GDM1 (cell line): Measurements from ENCODE around the gene TMEM168.
"Not testable (repeated sequence)": the region's sequence is repeated elsewhere in the genome, so short reads cannot be mapped to it uniquely, and the experiment has no call there.

ENCODE experiments used
- DNase-seq: peaks from one replicate; lab custom pipeline; 2025; lab: John Stamatoyannopoulos, UW

The TMEM168 gene

GRCh38 chr7:112781558-112781957 is 8.6 kb downstream of the TMEM168 start:
- DNase-seq = no peak

- DNase-seq = no peak
Observed at GRCh38 chr7:112781110-112781509, 9.1 kb downstream of the TMEM168 start.

- no peak for DNase-seq
Observed at GRCh38 chr7:112779667-112780066, 10.5 kb downstream of the TMEM168 start.

- DNase-seq = no peak
Observed at GRCh38 chr7:112777406-112777805, 12.8 kb downstream of the TMEM168 start.

GRCh38 chr7:112771166-112771565 is 19.0 kb downstream of the TMEM168 start:
- DNase-seq = no peak

- DNase-seq = no peak
Observed at GRCh38 chr7:112770051-112770450, 20.1 kb downstream of the TMEM168 start.

- no peak for DNase-seq
Observed at GRCh38 chr7:112765105-112765504, 25.1 kb downstream of the TMEM168 start.

GRCh38 chr7:112763996-112764395 is 26.2 kb downstream of the TMEM168 start:
- DNase-seq = no peak

- no peak for DNase-seq
Observed at GRCh38 chr7:112763298-112763697, 26.9 kb downstream of the TMEM168 start.

- DNase-seq = no peak
Observed at GRCh38 chr7:112759905-112760304, 30.3 kb downstream of the TMEM168 start.

GRCh38 chr7:112757337-112757736 is 32.9 kb downstream of the TMEM168 start:
- no peak for DNase-seq

GRCh38 chr7:112753298-112753697 is 36.9 kb downstream of the TMEM168 start:
- no peak for DNase-seq

- DNase-seq = no peak
Observed at GRCh38 chr7:112752576-112752975, 37.6 kb downstream of the TMEM168 start.

GRCh38 chr7:112749775-112750174 is 40.4 kb downstream of the TMEM168 start:
- no peak for DNase-seq

- DNase-seq = no peak
Observed at GRCh38 chr7:112748381-112748780, 41.8 kb downstream of the TMEM168 start.

- DNase-seq = no peak
Observed at GRCh38 chr7:112745635-112746034, 44.6 kb downstream of the TMEM168 start.

GRCh38 chr7:112744818-112745217 is 45.4 kb downstream of the TMEM168 start:
- DNase-seq = no peak

- no peak for DNase-seq
Observed at GRCh38 chr7:112743811-112744210, 46.4 kb downstream of the TMEM168 start.

GRCh38 chr7:112740667-112741066 is 49.5 kb downstream of the TMEM168 start:
- DNase-seq = no peak

- DNase-seq = no peak
Observed at GRCh38 chr7:112739436-112740180, 50.6 kb downstream of the TMEM168 start.

GRCh38 chr7:112735261-112735660 is 54.9 kb downstream of the TMEM168 start:
- DNase-seq = no peak

GRCh38 chr7:112731324-112731723 is 58.9 kb downstream of the TMEM168 start:
- not testable (repeated sequence) for DNase-seq

- no peak for DNase-seq
Observed at GRCh38 chr7:112726076-112726475, 64.1 kb downstream of the TMEM168 start.

- no peak for DNase-seq
Observed at GRCh38 chr7:112723416-112723815, 66.8 kb downstream of the TMEM168 start.
